OCI-LY1 (cell line): Measurements from ENCODE around the gene OR11A1.

Source experiments
- EZH2 ChIP-seq: fragments of 200-600 bp; sonication (generic), shearing (Covaris generic); IDR thresholded peaks from 2 replicates; pipeline ENCODE4 v1.8.0; 2017; ENCODE audit warnings: borderline replicate concordance, mixed run types, mild to moderate bottlenecking, antibody characterized with exemption, low read length, moderate library complexity, mixed read lengths
- TF ChIP-seq, protein P1 (sequence below): fragments of 200-600 bp; sonication (generic), shearing (Covaris generic); IDR thresholded peaks from 2 replicates; pipeline ENCODE4 v1.5.1; 2017; ENCODE audit warnings: mild to moderate bottlenecking, antibody characterized with exemption, low read length, moderate library complexity, mixed read lengths

DNA sequence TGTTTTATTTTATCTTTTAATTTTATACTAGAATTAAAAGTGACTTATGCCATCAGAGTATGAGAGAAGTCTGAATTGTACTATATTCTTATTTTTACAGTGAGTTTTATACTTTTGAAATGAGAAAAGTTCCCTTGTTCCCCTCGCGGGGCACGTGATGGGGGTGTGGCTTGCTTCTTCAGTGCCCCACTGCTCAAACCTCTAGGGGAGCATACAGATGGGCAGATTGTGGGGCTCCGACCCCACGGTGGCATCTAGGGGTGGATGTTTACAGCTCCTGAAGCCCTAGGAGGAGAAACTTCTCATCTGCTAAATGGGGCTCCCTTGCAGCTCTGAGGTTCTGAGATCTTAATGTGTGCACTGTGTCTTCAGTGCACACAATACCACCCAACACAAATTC is 42.8 kb upstream of the OR11A1 start:
- TF ChIP-seq, protein P1, sequence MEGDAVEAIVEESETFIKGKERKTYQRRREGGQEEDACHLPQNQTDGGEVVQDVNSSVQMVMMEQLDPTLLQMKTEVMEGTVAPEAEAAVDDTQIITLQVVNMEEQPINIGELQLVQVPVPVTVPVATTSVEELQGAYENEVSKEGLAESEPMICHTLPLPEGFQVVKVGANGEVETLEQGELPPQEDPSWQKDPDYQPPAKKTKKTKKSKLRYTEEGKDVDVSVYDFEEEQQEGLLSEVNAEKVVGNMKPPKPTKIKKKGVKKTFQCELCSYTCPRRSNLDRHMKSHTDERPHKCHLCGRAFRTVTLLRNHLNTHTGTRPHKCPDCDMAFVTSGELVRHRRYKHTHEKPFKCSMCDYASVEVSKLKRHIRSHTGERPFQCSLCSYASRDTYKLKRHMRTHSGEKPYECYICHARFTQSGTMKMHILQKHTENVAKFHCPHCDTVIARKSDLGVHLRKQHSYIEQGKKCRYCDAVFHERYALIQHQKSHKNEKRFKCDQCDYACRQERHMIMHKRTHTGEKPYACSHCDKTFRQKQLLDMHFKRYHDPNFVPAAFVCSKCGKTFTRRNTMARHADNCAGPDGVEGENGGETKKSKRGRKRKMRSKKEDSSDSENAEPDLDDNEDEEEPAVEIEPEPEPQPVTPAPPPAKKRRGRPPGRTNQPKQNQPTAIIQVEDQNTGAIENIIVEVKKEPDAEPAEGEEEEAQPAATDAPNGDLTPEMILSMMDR: no peak
- no peak for TF ChIP-seq EZH2
